GM23338 (cell line): ENCODE measurements around the gene SLC24A4. TPM values are rescaled to one million over a fixed set of nuclear protein-coding genes. Genes with fewer than 3 reads are reported as not detected.

Experiments used
- ATAC-seq: fragments of 200-7000 bp; cut with Tn5 transposase; 3 replicates; pipeline ENCODE4 v1.9.1; 2020
- DNase-seq: peaks from one replicate; pipeline ENCODE4 v3.0.0-alpha.2; 2015; ENCODE audit warnings: low spot score
- H2AFZ ChIP-seq: fragments of 200-600 bp; sonication (generic); 2 replicates; pipeline ENCODE4 v1.8.0; 2016; ENCODE audit warnings: antibody characterized with exemption, mild to moderate bottlenecking, moderate library complexity
- H3F3A ChIP-seq: fragments of 200-600 bp; sonication (generic); replicated peaks from 2 replicates; pipeline ENCODE4 v1.8.0; 2017; ENCODE audit warnings: antibody characterized with exemption, mixed run types, low read depth
- H3K27ac ChIP-seq: fragments of 200-600 bp; sonication (generic); 2 replicates; pipeline ENCODE4 v1.6.1; 2016; ENCODE audit warnings: low read depth
- H3K27me3 ChIP-seq: fragments of 200-600 bp; sonication (generic); 2 replicates; pipeline ENCODE4 v1.8.0; 2016; ENCODE audit warnings: mild to moderate bottlenecking, mixed run types, moderate library complexity; ENCODE audit not compliant: insufficient read depth
- H3K36me3 ChIP-seq: fragments of 200-600 bp; sonication (generic); 2 replicates; pipeline ENCODE4 v1.8.0; 2016; ENCODE audit warnings: mild to moderate bottlenecking; ENCODE audit not compliant: insufficient read depth
- H3K4me1 ChIP-seq: fragments of 200-600 bp; sonication (generic); 2 replicates; pipeline ENCODE4 v1.8.0; 2016; ENCODE audit warnings: mild to moderate bottlenecking, moderate library complexity; ENCODE audit not compliant: insufficient read depth
- H3K4me2 ChIP-seq: fragments of 200-600 bp; sonication (generic); 2 replicates; pipeline ENCODE4 v1.7.1; 2017; ENCODE audit warnings: mixed run types
- H3K4me3 ChIP-seq: fragments of 200-600 bp; sonication (generic); 2 replicates; pipeline ENCODE4 v1.6.1; 2016; ENCODE audit warnings: mixed run types
- H3K79me2 ChIP-seq: fragments of 200-600 bp; sonication (generic); replicated peaks from 2 replicates; pipeline ENCODE4 v1.8.0; 2017; ENCODE audit warnings: mild to moderate bottlenecking; ENCODE audit not compliant: insufficient read depth
- H3K9me2 ChIP-seq: fragments of 200-600 bp; sonication (generic); 2 replicates; pipeline ENCODE4 v1.8.0; 2017; ENCODE audit not compliant: insufficient read depth
- H4K20me1 ChIP-seq: fragments of 200-600 bp; sonication (generic); replicated peaks from 2 replicates; pipeline ENCODE4 v1.8.0; 2017; ENCODE audit warnings: mild to moderate bottlenecking; ENCODE audit not compliant: insufficient read depth
- H3K27ac Mint-ChIP-seq: 2 replicates; pipeline ENCODE4 v1.8.0; 2020; ENCODE audit warnings: inconsistent platforms, mild to moderate bottlenecking, moderate library complexity, mixed read lengths
- H3K27me3 Mint-ChIP-seq: 3 replicates; pipeline ENCODE4 v1.8.0; 2022; ENCODE audit warnings: low read depth, mild to moderate bottlenecking, moderate library complexity, mixed read lengths, inconsistent platforms; ENCODE audit not compliant: insufficient read depth, poor library complexity
- H3K36me3 Mint-ChIP-seq: 3 replicates; pipeline ENCODE4 v1.8.0; 2021; ENCODE audit warnings: low read depth, mild to moderate bottlenecking, inconsistent platforms, moderate library complexity, mixed read lengths
- H3K4me1 Mint-ChIP-seq: 3 replicates; pipeline ENCODE4 v1.8.0; 2020; ENCODE audit warnings: mild to moderate bottlenecking, inconsistent platforms, mixed read lengths
- H3K4me3 Mint-ChIP-seq: 3 replicates; pipeline ENCODE4 v1.8.0; 2021; ENCODE audit warnings: moderate library complexity, mild to moderate bottlenecking, inconsistent platforms, mixed read lengths
- H3K9me3 Mint-ChIP-seq: 3 replicates; pipeline ENCODE4 v1.8.0; 2020; ENCODE audit warnings: moderate library complexity, mild to moderate bottlenecking, inconsistent platforms, mixed read lengths
- CREB1 ChIP-seq: fragments of 250-450 bp; sonication (Bioruptor Pico); IDR thresholded peaks from 2 replicates; pipeline ENCODE4 v1.5.0; 2020; ENCODE audit warnings: low read depth, mild to moderate bottlenecking, moderate library complexity
- ETS1 ChIP-seq: IDR thresholded peaks from 2 replicates; pipeline ENCODE4 v1.6.1; 2016; ENCODE audit warnings: antibody characterized with exemption
- EZH2 ChIP-seq: fragments of 200-600 bp; sonication (generic); IDR thresholded peaks from one replicate; pipeline ENCODE4 v1.8.0; 2017; ENCODE audit warnings: antibody characterized with exemption, mild to moderate bottlenecking, low read depth; ENCODE audit not compliant: unreplicated experiment
- JUNB ChIP-seq: IDR thresholded peaks from one replicate; pipeline ENCODE4 v1.6.1; 2016; ENCODE audit warnings: antibody characterized with exemption; ENCODE audit not compliant: unreplicated experiment
- STAT1 ChIP-seq: IDR thresholded peaks from one replicate; pipeline ENCODE4 v1.6.1; 2016; ENCODE audit warnings: antibody characterized with exemption; ENCODE audit not compliant: unreplicated experiment
- ZNF114 ChIP-seq: fragments of 250-450 bp; sonication (Bioruptor Pico); IDR thresholded peaks from 2 replicates; pipeline ENCODE4 v1.5.0; 2020; ENCODE audit warnings: mild to moderate bottlenecking, moderate library complexity
- ZNF331 ChIP-seq: fragments of 250-450 bp; sonication (Bioruptor Pico); IDR thresholded peaks from 2 replicates; pipeline ENCODE4 v1.5.0; 2020; ENCODE audit warnings: low read depth, mild to moderate bottlenecking, moderate library complexity
- polyA plus RNA-seq: library from polyadenylated mRNA; unstranded; fragments of >200 nt; fragmentation: Nextera tagmentation; extraction: Ambion mirVana; gene quantifications from 2 replicates; pipeline ENCODE4 v1.2.1, GENCODE V29; 2016
- total RNA-seq: library from RNA; depleted of rRNA; stranded (reverse); fragments of >200 nt; shearing (Covaris generic); gene quantifications from 2 replicates; pipeline ENCODE4 v1.2.3, GENCODE V29; 2014
- TF ChIP-seq, protein P1 (sequence below): fragments of 250-450 bp; sonication (Bioruptor Pico); IDR thresholded peaks from 2 replicates; pipeline ENCODE4 v1.5.0; 2020; ENCODE audit warnings: mild to moderate bottlenecking, moderate library complexity

The SLC24A4 gene
- total and polyA plus RNA-seq, 2 experiments from 2014 or later, result 0.06 to 0.38 TPM

DNA sequence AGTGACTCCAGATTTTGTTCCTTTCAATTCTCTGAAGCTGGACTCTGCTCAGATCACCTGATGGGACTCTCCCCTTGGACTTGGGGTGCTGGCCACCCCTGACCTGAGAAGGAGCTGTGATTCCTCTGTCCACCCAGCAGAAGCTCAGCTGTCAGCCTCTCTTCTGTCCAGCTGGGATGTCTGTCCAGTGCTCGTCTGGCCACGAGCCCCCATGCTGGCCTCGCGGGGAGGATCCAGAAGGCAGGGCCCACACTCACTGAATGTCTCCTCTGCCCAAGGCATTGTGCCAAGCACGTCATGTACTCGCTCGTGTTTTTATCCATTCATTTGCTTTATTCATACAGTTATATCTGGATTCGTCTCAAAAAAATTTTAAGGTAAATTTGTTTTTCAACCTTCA is 14.2 kb upstream of the SLC24A4 start (continued):
- TF ChIP-seq, protein P1, sequence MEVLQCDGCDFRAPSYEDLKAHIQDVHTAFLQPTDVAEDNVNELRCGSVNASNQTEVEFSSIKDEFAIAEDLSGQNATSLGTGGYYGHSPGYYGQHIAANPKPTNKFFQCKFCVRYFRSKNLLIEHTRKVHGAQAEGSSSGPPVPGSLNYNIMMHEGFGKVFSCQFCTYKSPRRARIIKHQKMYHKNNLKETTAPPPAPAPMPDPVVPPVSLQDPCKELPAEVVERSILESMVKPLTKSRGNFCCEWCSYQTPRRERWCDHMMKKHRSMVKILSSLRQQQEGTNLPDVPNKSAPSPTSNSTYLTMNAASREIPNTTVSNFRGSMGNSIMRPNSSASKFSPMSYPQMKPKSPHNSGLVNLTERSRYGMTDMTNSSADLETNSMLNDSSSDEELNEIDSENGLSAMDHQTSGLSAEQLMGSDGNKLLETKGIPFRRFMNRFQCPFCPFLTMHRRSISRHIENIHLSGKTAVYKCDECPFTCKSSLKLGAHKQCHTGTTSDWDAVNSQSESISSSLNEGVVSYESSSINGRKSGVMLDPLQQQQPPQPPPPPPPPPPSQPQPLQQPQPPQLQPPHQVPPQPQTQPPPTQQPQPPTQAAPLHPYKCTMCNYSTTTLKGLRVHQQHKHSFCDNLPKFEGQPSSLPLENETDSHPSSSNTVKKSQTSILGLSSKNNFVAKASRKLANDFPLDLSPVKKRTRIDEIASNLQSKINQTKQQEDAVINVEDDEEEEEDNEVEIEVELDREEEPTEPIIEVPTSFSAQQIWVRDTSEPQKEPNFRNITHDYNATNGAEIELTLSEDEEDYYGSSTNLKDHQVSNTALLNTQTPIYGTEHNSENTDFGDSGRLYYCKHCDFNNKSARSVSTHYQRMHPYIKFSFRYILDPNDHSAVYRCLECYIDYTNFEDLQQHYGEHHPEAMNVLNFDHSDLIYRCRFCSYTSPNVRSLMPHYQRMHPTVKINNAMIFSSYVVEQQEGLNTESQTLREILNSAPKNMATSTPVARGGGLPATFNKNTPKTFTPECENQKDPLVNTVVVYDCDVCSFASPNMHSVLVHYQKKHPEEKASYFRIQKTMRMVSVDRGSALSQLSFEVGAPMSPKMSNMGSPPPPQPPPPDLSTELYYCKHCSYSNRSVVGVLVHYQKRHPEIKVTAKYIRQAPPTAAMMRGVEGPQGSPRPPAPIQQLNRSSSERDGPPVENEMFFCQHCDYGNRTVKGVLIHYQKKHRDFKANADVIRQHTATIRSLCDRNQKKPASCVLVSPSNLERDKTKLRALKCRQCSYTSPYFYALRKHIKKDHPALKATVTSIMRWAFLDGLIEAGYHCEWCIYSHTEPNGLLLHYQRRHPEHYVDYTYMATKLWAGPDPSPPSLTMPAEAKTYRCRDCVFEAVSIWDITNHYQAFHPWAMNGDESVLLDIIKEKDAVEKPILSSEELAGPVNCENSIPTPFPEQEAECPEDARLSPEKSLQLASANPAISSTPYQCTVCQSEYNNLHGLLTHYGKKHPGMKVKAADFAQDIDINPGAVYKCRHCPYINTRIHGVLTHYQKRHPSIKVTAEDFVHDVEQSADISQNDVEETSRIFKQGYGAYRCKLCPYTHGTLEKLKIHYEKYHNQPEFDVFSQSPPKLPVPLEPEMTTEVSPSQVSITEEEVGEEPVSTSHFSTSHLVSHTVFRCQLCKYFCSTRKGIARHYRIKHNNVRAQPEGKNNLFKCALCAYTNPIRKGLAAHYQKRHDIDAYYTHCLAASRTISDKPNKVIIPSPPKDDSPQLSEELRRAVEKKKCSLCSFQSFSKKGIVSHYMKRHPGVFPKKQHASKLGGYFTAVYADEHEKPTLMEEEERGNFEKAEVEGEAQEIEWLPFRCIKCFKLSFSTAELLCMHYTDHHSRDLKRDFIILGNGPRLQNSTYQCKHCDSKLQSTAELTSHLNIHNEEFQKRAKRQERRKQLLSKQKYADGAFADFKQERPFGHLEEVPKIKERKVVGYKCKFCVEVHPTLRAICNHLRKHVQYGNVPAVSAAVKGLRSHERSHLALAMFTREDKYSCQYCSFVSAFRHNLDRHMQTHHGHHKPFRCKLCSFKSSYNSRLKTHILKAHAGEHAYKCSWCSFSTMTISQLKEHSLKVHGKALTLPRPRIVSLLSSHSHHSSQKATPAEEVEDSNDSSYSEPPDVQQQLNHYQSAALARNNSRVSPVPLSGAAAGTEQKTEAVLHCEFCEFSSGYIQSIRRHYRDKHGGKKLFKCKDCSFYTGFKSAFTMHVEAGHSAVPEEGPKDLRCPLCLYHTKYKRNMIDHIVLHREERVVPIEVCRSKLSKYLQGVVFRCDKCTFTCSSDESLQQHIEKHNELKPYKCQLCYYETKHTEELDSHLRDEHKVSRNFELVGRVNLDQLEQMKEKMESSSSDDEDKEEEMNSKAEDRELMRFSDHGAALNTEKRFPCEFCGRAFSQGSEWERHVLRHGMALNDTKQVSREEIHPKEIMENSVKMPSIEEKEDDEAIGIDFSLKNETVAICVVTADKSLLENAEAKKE (CRISPR knock-in tag), result no peak
- no peak for TF ChIP-seq ZNF331 (CRISPR knock-in tag)
- no peak for TF ChIP-seq ZNF114 (CRISPR knock-in tag)

DNA sequence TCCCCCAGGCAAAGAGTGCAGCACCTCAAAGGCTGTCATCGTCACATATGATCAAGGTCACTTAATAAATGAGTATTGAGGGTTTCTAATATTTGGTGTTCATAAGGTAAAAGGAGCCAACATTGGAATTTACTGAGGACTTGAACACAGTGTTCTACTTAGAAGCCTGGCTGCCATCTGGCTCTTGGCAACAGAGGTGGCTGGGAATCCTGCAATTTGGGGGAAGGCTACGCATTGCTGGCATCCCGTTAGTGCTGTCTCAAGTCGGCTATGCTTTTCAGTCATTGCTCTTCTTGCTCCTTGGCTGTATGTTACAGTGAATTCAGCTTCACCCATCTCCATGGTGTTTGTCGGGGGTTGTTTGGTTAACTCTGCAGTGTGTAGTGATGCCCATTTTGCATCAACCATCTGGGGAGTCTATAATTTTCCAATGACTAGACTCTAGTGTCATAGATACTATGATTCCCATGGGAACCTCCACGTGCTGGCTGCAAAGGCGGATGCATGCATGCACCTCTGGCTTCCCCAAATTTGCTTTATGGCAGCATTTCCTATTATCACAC is 12.9 kb upstream of the SLC24A4 start:
- H3K4me2 ChIP-seq, result no peak overlapping the region
- H3K36me3 ChIP-seq, result no peaks in the 10 kb centered on the region
- H3K27me3 ChIP-seq, result no peaks in the 10 kb centered on the region
- no peaks in the 10 kb centered on the region for H3F3A ChIP-seq
- H3K79me2 ChIP-seq, result no peaks in the 10 kb centered on the region
- H3K27ac ChIP-seq, result no peak overlapping the region
- no peaks in the 10 kb centered on the region for H4K20me1 ChIP-seq
- H3K4me1 ChIP-seq, result no peaks in the 10 kb centered on the region
- H3K4me3 ChIP-seq, result no peak overlapping the region
- H2AFZ ChIP-seq, result no peak overlapping the region
- no peak for ATAC-seq
- Mint-ChIP-seq H3K27me3 (peaks cover 2% of the 10 kb centered on the region), H3K36me3 (no peaks in the 10 kb centered on the region), H3K4me3 (no peak overlapping the region), H3K9me3 (no peaks in the 10 kb centered on the region), H3K4me1 (no peaks in the 10 kb centered on the region), H3K27ac (no peak overlapping the region)
- 0 out of 2 replicates have a peak, but pooled peaks cover 23% of the 10 kb centered on the region for H3K9me2 ChIP-seq
- no peak for DNase-seq
- TF ChIP-seq ZNF114 (CRISPR knock-in tag) (no peak), EZH2 (no peak), STAT1 (no peak), ZNF331 (CRISPR knock-in tag) (no peak), ETS1 (no peak), JUNB (no peak), CREB1 (CRISPR knock-in tag) (no peak)
- TF ChIP-seq, protein P1 (CRISPR knock-in tag), result no peak
